ENCODE data around the gene MTLN. TPM values are rescaled to one million over a fixed set of nuclear protein-coding genes. Genes with fewer than 3 reads are reported as not detected.

MTLN gene
- total and polyA plus RNA-seq, 10 of the 15 experiments (the other 5 are each of a cell fraction or from before 2014, with no cell fraction given): 6.6 to 140 (median 60.4) TPM

DNA sequence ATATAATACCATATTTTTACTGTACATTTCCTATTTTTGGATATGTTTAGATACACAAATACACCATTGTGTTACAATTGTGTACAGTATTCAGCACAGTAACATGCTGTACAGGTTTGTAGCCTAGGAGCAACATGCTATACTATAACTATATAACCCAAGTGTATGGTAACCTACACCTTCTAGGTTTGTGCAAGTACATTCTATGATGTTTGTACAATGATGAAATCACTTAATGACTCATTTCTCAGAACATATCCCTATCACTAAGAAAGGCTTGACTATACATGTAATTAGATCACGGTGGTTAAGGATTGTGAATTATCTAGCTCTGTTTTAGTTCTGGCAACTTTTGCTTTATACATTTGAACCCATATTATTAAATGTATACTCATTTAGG is 38.8 kb downstream of the MTLN start:
- no peak for FAIRE-seq
- ChIA-PET RAD21 (ENCODE audit: unreplicated experiment) (no interaction called here), CTCF (no interaction called here), SMC1A (ENCODE audit: uncharacterized antibody, unreplicated experiment) (no interaction called here), POLR2A (no interaction called here)
- Histone ChIP-seq H3K4me2 (ENCODE audit: control insufficient read depth, insufficient read depth) (no peak overlapping the region), H3K9ac (ENCODE audit: control insufficient read depth, insufficient read depth, low read length) (no peak overlapping the region), H3K27ac (ENCODE audit: control insufficient read depth, insufficient read depth) (no peak overlapping the region), H2AFZ (ENCODE audit: control insufficient read depth, low read depth, low read length) (no peak overlapping the region), H3K27me3 (replicated peaks in 1 of 2; ENCODE audit: control insufficient read depth in 2 of 2, insufficient read depth in 2 of 2, low read length in 1 of 2) (no peaks in the 10 kb centered on the region), H4K20me1 (ENCODE audit: control insufficient read depth, insufficient read depth) (no peaks in the 10 kb centered on the region), H3K4me3 (no peak overlapping the region), H3K36me3 (ENCODE audit: control insufficient read depth in 2 of 2, insufficient read depth in 2 of 2, low read length in 1 of 2) (no peaks in the 10 kb centered on the region), H3K79me2 (ENCODE audit: control insufficient read depth, insufficient read depth, low read length) (no peaks in the 10 kb centered on the region), H3K9me3 (replicated peaks; ENCODE audit: control insufficient read depth, insufficient read depth, low read length) (no peaks in the 10 kb centered on the region), H3K4me1 (ENCODE audit: control insufficient read depth, insufficient read depth, low read length) (no peaks in the 10 kb centered on the region)
- no peak for ATAC-seq
- DNase-seq (ENCODE audit: low read depth, low spot score): no peak
- in situ Hi-C loops (cut with MboI) (loop anchor here (25.0 kb wide), 1 partner anchor 1514 kb away; no protein-coding TSS in a partner anchor), intact Hi-C loops (cut with micrococcal nuclease; ENCODE audit: unreplicated experiment) (no loop called here)
- BruUV-seq (replicated peaks): no TSS peak
- WGBS (ENCODE audit: insufficient coverage, insufficient replicate concordance, low lambda C conversion rate, missing lambda C conversion rate): 32% methylated on average over 1 of the region's 1 CpG
- TF ChIP-seq SREBF2 (IDR thresholded peaks at IDR 0.05; ENCODE audit: low read length) (no peak), PML (IDR thresholded peaks at IDR 0.05; ENCODE audit: low read length) (no peak), CBFB (IDR thresholded peaks at IDR 0.05; ENCODE audit: low read depth) (no peak), CREB1 (IDR thresholded peaks at IDR 0.05; ENCODE audit: low read depth) (no peak), PAX5 (IDR thresholded peaks at IDR 0.05; ENCODE audit: borderline replicate concordance, low read depth, low read length) (no peak), SMC3 (IDR thresholded peaks at IDR 0.05; ENCODE audit: borderline replicate concordance, low read length) (no peak), MAX (IDR thresholded peaks at IDR 0.05; ENCODE audit: low read depth, low read length) (no peak), CHD1 (IDR thresholded peaks at IDR 0.05; ENCODE audit: low read depth, low read length) (no peak), TCF3 (IDR thresholded peaks at IDR 0.05; ENCODE audit: borderline replicate concordance, insufficient read depth, low read depth, low read length) (no peak), CUX1 (IDR thresholded peaks at IDR 0.05; ENCODE audit: insufficient replicate concordance, low read depth, low read length) (no peak), SPI1 (IDR thresholded peaks at IDR 0.05; ENCODE audit: borderline replicate concordance, insufficient read depth, low read depth, low read length) (no peak), REST (IDR thresholded peaks at IDR 0.05; ENCODE audit: low read depth, low read length) (no peak)
- TF ChIP-seq, protein P1, sequence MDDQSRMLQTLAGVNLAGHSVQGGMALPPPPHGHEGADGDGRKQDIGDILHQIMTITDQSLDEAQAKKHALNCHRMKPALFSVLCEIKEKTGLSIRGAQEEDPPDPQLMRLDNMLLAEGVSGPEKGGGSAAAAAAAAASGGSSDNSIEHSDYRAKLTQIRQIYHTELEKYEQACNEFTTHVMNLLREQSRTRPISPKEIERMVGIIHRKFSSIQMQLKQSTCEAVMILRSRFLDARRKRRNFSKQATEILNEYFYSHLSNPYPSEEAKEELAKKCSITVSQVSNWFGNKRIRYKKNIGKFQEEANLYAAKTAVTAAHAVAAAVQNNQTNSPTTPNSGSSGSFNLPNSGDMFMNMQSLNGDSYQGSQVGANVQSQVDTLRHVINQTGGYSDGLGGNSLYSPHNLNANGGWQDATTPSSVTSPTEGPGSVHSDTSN (IDR thresholded peaks at IDR 0.05; ENCODE audit: insufficient replicate concordance, low read depth, low read length): no peak
- TF ChIP-seq, protein P2, sequence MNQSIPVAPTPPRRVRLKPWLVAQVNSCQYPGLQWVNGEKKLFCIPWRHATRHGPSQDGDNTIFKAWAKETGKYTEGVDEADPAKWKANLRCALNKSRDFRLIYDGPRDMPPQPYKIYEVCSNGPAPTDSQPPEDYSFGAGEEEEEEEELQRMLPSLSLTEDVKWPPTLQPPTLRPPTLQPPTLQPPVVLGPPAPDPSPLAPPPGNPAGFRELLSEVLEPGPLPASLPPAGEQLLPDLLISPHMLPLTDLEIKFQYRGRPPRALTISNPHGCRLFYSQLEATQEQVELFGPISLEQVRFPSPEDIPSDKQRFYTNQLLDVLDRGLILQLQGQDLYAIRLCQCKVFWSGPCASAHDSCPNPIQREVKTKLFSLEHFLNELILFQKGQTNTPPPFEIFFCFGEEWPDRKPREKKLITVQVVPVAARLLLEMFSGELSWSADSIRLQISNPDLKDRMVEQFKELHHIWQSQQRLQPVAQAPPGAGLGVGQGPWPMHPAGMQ (IDR thresholded peaks at IDR 0.05; ENCODE audit: borderline replicate concordance): no peak

Measured in GM12878 (cell line).